HG03432 (cell line): ENCODE data around the gene SLC25A45.
A peak's percentile ranks its signal among the peaks of the same experiment; 100 is the strongest.
"Not testable (repeated sequence)": the region's sequence is repeated elsewhere in the genome, so short reads cannot be mapped to it uniquely, and the experiment has no call there.

Source experiments
- ATAC-seq: cut with Tn5 transposase; IDR thresholded peaks from one replicate; pipeline ENCODE4 v1.9.1; 2021; ENCODE audit warnings: mild to moderate bottlenecking, moderate library complexity; ENCODE audit not compliant: unreplicated experiment

The SLC25A45 gene

DNA sequence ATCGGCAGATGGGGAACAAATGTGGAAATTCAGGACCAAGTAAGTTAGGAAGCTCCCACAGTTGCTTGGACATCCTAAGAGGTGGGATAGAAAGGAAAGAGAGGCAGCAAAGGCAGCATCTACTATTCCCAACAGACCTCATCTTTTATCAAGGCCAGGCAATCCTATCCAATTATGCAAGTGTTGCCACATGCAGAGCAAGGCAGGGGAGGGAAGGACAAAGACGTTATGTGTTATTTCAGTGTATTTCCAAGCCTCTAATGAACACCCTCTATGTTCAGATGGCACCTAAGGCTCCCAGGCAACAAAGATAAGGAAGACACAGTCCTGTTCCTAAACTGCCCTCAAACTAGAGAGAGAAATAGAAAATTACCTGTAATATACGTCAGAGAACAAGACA, 18.7 kb downstream of the SLC25A45 start:
- ATAC-seq = no peak

GRCh38 chr11:65362966-65363365, 19.5 kb downstream of the SLC25A45 start:
- no peak for ATAC-seq

DNA sequence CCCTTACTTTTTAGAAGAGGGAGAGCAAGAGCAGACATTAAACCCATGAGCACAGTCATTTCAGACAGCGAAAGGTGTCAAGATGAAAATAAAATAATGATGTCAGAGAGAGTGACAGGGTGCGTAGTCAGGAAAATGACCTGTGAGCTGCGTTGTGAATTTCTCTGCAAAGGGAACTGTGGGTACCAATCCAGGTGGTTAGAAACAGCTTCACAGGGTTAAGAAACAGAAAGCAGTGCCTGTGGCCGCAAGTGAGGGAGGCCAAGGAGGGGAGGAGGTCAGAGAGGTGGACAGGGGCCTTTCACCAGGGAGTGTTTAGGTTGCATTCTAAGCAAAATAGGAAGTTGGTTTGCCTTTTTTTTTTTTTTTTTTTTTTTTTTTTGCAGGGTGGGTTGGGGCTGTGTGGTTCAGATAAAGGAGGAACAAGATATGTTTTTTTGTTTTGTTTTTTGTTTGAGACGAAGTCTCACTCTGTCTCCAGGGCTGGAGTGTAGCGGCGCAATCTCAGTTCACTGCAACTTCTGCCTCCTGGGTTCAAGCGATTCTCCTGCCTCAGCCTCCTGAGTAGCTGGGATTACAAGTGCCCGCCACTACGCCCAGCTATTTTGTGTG, 20.0 kb downstream of the SLC25A45 start:
- peak; percentile 64 for ATAC-seq

- ATAC-seq = no peak
Measured at GRCh38 chr11:65357856-65358356, 24.5 kb downstream of the SLC25A45 start.

DNA sequence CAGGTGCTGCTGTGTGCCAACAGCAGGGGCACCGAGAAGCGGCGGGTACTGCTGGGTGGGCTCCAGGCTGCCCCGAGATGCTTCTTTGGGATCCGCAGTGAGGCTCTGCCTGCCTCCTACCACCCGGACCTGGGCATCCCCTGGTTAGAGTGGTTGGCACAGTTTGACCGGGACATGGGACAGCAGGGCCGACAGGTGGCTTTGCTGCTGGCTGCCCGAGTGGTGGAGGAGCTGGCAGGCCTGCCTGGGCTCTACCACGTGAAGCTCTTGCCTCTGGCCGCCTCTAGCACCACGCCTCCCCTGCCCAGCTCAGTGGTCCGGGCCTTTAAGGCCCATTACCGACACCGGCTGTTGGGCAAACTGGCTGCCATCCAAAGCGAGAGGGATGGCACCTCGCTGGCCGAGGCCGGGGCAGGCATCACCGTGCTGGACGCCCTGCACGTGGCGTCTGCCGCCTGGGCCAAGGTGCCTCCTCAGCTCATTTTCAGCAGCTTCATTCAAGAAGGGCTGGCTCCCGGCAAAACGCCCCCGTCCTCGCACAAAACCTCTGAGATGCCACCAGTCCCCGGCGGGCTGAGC, 26.0 kb downstream of the SLC25A45 start:
- ATAC-seq = no peak

DNA sequence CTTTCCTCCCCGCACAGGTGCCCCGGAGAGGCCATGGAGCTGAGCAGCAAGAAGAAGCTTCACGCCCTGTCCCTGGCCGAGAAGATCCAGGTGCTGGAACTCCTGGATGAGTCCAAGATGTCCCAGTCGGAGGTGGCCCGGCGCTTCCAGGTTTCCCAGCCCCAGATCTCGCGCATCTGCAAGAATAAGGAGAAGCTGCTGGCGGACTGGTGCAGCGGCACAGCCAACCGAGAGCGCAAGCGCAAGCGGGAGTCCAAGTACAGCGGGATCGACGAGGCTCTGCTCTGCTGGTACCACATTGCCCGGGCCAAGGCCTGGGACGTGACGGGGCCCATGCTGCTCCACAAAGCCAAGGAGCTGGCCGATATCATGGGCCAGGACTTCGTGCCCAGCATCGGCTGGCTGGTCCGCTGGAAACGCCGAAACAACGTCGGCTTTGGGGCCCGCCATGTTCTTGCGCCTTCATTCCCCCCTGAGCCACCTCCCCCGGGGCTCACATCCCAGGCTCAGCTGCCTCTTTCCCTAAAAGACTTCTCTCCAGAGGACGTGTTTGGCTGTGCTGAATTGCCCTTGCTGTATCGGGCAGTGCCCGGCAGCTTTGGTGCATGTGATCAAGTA, 26.6 kb downstream of the SLC25A45 start:
- no peak for ATAC-seq

GRCh38 chr11:65355013-65355775, 27.3 kb downstream of the SLC25A45 start:
- peak; percentile 40 for ATAC-seq

DNA sequence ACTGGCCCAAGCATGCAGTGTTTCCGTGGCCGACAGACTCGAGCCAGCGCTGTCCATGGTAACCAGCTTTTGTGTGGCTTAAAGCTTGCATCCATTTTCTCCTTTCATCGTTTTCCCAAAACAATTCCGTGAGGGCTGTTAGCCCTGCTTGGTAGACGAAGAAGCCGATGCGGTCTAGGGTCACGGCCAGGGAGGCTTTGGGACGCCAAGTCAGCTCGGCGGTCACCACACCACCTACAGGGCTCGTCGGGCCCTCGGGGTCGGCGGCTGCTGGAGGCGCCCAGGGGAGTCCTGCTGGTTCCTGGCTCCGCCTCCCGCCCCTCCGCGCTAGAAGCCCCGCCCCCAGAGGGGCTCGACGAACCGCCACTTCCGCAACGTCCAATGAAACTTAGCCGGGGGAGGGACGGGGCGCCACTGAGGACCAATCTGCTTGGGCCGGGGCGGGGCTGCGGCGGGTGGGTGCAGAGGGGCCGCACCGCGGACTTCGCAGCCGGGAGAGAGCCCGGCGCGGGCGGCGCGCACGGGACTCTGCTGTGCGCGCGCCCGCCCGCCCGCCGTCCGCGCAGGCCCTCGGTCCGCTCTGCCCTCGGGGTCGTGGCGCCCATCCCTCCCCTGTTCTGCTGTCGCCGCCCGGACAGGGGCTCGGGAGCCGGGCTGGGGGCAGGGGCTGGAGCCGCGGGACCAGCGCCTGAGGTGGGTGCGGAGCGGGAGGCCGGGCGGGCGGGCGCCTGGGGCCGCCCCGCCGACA, 28.0 kb downstream of the SLC25A45 start, which contains the start of gene TIGD3:
TIGD3 (plus strand) TSS at position 487 of the 748 bp plus-strand sequence. CDS start 1,058 bp downstream, outside the sequence.
- peak; percentile 79 for ATAC-seq

DNA sequence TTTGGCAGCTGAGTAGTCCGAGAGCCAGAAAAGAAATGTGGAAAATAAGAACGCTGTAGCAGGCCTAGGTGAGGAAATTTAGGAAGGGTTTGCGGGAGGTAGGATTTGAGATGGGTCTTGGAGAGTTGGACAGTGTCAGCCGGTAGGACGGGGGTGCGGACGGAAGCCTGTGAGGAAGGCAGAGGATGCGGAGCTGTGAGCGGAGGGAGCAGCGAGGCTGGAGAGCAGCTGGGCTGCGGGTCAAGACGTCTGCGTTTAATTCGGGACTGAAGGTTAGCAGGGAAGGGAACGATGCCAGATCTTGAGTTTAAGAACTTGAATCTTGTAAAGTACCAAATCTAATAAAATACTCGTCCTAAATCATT, 28.6 kb downstream of the SLC25A45 start:
- ATAC-seq = no peak

DNA sequence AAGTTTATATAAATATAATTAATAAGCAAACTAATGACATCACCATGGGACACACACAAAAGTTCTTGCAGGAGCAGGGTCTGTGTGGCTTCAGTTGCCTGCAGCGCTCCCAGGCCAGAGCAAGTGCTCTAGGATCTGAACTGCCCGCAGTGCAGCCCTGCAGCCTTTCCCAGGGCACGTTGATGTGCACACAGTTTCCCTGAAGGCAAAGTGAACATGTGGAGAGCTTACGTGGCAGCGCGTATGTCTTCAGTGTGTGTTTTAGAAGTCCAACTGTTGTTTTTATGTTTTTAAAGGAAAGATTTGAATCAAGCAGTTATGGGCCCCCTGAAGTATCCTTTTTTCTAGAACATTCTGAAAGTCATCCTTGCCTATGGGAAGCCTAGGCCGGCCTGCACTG, 29.1 kb downstream of the SLC25A45 start:
- no peak for ATAC-seq

GRCh38 chr11:65352783-65353182, 29.7 kb downstream of the SLC25A45 start:
- no peak for ATAC-seq

DNA sequence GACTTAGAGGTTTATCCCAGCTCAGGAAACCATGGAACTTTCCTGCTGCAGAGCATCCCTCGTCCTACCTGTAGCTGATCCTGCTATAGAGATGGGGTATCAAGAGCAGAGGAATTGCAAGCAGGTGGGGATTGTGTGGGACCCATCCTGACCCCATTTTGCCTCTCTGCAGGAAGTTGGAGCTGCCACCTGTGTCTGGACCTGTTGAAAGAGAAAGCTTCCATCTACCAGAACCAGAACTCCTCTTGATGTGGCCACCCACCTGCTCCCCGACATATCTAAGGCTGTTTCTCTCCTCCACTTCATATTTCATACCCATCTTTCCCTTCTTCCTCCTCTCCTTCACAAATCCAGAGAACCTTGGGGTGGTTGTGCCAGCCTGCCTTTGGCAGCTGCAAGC, 30.9 kb downstream of the SLC25A45 start:
- ATAC-seq = no peak

GRCh38 chr11:65341856-65342255, 40.6 kb downstream of the SLC25A45 start:
- ATAC-seq = no peak

GRCh38 chr11:65340226-65340625, 42.2 kb downstream of the SLC25A45 start:
- no peak for ATAC-seq

DNA sequence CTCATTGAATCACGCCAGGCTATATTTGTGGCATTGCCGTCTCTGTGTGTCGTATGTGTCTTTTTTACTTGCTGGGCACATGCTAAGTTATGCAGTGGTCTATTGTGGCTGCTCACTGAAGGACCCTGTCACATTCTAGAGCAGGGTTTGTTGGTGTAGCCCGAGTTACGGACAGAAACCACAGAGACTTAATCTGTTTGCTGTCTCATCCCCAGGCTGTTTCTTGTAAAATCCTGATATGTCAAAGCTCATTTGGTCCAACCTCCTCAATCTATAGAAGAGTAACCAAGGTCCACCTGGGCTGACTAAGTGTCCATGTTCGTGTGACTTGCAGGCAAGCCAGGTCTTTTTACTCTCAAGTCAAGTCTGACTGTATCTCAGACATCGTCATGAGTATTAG, 43.8 kb downstream of the SLC25A45 start:
- ATAC-seq = no peak

DNA sequence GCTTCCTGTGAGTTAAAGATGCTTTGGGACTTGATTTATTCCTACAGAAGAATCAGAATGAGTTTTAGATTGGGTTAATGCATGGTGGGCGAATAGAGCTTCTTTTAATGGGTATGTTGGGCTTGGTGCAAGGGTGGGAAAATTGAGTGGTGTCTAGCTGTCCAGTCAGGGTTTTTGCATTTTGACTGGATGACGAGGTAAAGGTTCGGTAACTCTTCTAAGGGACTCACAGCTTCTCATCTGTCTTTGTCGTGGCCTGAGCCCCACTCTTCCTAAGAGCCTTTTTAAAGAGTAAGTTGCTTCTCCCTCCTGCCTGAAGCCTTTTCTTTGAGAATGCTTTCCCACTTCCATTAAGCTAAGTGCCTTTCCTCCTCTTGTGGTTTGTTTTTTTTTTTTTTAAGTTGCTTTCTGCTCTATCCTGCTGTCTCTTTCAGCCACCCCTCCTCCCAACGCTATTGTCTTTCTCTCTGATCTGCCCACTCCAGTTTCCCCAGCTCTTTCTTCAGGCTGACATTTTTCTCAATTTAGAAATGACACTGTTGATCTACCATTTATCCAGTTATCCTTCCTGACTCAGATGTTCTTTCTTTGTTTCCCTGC, 47.6 kb downstream of the SLC25A45 start:
- no peak for ATAC-seq

DNA sequence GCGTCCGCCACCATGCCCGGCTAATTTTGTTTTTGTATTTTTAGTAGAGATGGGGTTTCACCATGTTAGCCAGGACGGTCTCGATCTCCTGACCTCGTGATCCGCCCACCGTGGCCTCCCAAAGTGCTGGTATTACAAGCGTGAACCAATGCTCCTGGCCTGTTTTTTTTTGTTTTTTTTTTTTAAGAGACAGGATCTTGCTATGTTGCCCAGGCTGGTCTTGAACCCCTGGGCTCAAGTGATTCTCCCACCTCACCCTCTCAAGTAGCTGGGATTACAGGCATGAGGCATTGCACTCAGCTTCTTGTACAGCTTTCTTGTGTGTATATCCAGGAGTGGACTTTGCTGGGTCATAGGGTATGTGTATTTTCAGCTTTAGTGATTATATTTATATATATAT, 49.9 kb downstream of the SLC25A45 start:
- ATAC-seq = not testable (repeated sequence)

GRCh38 chr11:65330544-65330943, 51.9 kb downstream of the SLC25A45 start:
- no peak for ATAC-seq

DNA sequence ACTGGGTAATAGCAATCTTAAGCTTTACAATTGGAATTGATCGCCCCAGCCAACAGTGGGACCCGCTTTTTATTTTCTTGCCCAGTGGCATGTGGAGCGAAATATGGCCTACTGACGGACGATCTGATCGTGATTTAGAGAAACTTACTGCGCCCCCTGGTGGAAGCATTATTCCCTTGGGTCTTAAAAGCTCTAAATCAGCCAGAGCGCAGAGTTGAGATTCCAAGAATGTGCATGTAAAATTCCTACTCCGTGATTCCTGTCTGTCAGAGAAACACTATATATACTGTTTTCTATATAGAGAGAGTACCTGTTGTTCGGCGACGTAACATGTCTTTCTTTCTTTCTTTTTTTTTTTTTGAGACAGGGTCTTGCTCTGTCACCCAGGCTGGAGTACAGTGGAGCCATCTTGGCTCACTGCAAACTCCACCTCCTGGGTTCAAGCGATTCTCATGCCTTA, 52.5 kb downstream of the SLC25A45 start:
- no peak for ATAC-seq

DNA sequence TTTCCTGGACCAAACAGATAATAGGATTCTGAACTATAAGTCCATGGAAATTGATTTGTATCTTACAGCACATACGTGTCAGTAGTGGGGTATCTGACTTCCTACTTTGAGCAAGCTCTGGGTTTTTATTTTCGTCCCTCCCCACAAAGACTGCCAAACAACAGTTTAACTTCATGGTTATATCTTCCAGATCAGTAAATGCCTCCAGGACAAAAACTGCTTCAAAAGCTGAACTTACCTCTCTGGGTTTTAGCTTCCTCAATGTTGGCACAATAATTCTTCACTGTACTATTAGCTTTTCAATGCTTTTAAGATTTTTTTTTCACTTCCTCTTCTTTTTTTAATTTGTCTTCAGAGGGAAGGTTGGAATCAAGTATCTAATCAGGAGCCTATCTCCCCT, 53.0 kb downstream of the SLC25A45 start:
- no peak for ATAC-seq
